ENCODE measurements around the gene RDX.

- TF ChIP-seq, protein P1, sequence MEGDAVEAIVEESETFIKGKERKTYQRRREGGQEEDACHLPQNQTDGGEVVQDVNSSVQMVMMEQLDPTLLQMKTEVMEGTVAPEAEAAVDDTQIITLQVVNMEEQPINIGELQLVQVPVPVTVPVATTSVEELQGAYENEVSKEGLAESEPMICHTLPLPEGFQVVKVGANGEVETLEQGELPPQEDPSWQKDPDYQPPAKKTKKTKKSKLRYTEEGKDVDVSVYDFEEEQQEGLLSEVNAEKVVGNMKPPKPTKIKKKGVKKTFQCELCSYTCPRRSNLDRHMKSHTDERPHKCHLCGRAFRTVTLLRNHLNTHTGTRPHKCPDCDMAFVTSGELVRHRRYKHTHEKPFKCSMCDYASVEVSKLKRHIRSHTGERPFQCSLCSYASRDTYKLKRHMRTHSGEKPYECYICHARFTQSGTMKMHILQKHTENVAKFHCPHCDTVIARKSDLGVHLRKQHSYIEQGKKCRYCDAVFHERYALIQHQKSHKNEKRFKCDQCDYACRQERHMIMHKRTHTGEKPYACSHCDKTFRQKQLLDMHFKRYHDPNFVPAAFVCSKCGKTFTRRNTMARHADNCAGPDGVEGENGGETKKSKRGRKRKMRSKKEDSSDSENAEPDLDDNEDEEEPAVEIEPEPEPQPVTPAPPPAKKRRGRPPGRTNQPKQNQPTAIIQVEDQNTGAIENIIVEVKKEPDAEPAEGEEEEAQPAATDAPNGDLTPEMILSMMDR (conservative IDR thresholded peaks at IDR 0.05), result no peak
- TF ChIP-seq EZH2 (IDR thresholded peaks at IDR 0.05; ENCODE audit: low read depth), result no peak
Observed at GRCh38 chr11:110200241-110200640, 96.2 kb downstream of the RDX start.

All from PC-9 (cell line).